Panc1 (cell line): ENCODE results near the gene HLCS. TPM values are rescaled to one million over a fixed set of nuclear protein-coding genes. Genes with fewer than 3 reads are reported as not detected.

Experiments used
- ATAC-seq: fragments of 200-7000 bp; cut with Tn5 transposase; 2 replicates; pipeline ENCODE4 v1.9.1; 2020; ENCODE audit warnings: mild to moderate bottlenecking, moderate library complexity
- BruUV-seq: library from RNA; stranded (reverse); fragments of 400-500 nt; replicated peaks from 2 replicates; lab custom pipeline; 2021; lab: Mats Ljungman, UMichigan
- CTCF ChIA-PET: fragments of 300-600 bp; sonication (Branson Sonifier 250); formaldehyde crosslinking; loops from one replicate; lab custom pipeline; 2022; ENCODE audit warnings: antibody characterized with exemption; lab: Charles Lee
- POLR2A ChIA-PET: fragments of 300-600 bp; sonication (Branson Sonifier 250); formaldehyde crosslinking; loops from one replicate; lab custom pipeline; 2022; ENCODE audit warnings: antibody characterized with exemption; lab: Charles Lee
- DNase-seq: peaks from one replicate; pipeline ENCODE4 v3.0.0-alpha.2; 2010; ENCODE audit warnings: low read depth, low spot score
- H3K27ac ChIP-seq: 2 replicates; pipeline ENCODE4 v1.5.1; 2011; ENCODE audit warnings: mild to moderate bottlenecking, low read length, inconsistent platforms
- H3K27me3 ChIP-seq: fragments of 200-500 bp; sonication (Bioruptor generic); 2 replicates; pipeline ENCODE4 v1.6.0; 2014; ENCODE audit warnings: low read length, inconsistent platforms; ENCODE audit not compliant: control insufficient read depth, insufficient read depth
- H3K36me3 ChIP-seq: fragments of 200-500 bp; sonication (Bioruptor generic); 2 replicates; pipeline ENCODE4 v1.5.1; 2014; ENCODE audit warnings: inconsistent platforms, mild to moderate bottlenecking, low read length, moderate library complexity; ENCODE audit not compliant: control insufficient read depth, insufficient read depth
- H3K4me1 ChIP-seq: 2 replicates; pipeline ENCODE4 v1.5.1; 2011; ENCODE audit warnings: inconsistent platforms, mild to moderate bottlenecking, low read length, moderate library complexity; ENCODE audit not compliant: control insufficient read depth, insufficient read depth
- H3K4me3 ChIP-seq, 2 experiments: 2 replicates each; pipeline ENCODE4 v1.5.1; 2011 to 2012; ENCODE audit warnings: low read depth in 2 of 2, low read length in 2 of 2, mild to moderate bottlenecking in 2 of 2, inconsistent platforms in 1 of 2, moderate library complexity in 1 of 2
- H3K9me3 ChIP-seq: fragments of 200-500 bp; sonication (Bioruptor generic); 2 replicates; pipeline ENCODE4 v1.5.1; 2014; ENCODE audit warnings: low read depth, mild to moderate bottlenecking, inconsistent platforms, low read length, moderate library complexity; ENCODE audit not compliant: control insufficient read depth, insufficient read depth
- POLR2AphosphoS5 ChIP-seq: IDR thresholded peaks from 2 replicates; pipeline ENCODE4 v1.6.1; 2012; ENCODE audit warnings: mild to moderate bottlenecking, low read depth, low read length, moderate library complexity
- SIN3A ChIP-seq: IDR thresholded peaks from 2 replicates; pipeline ENCODE4 v1.6.1; 2012; ENCODE audit warnings: low read depth, mild to moderate bottlenecking, low read length, moderate library complexity, borderline replicate concordance; ENCODE audit not compliant: insufficient read depth
- TCF7L2 ChIP-seq: IDR thresholded peaks from 2 replicates; pipeline ENCODE4 v1.6.1; 2011; ENCODE audit warnings: mild to moderate bottlenecking, low read depth, low read length, inconsistent platforms
- in situ Hi-C: cut with HindIII; loops from 2 replicates; pipeline ENCODE4 v1.10.0; 2016; ENCODE audit warnings: low sequenced_read_pairs, low pct_unique_long_range_greater_than_20kb
- intact Hi-C: fragments of 100-400 bp; cut with micrococcal nuclease; formaldehyde crosslinking; loops from one replicate; pipeline ENCODE4 v1.10.0; 2022; ENCODE audit not compliant: unreplicated experiment
- total RNA-seq: library from RNA; stranded (reverse); gene quantifications from one replicate; pipeline ENCODE4 v1.2.1, GENCODE V29; 2021; ENCODE audit not compliant: unreplicated experiment
- TF ChIP-seq, protein P1 (sequence below), 2 experiments: IDR thresholded peaks; 2 replicates each; pipeline ENCODE4 v1.6.1; 2011 to 2012; ENCODE audit warnings: low read depth in 2 of 2, control low read depth in 1 of 2, low read length in 1 of 2, mild to moderate bottlenecking in 1 of 2, moderate library complexity in 1 of 2; ENCODE audit not compliant: insufficient read depth in 1 of 2
- TF ChIP-seq, protein P2 (sequence below): fragments of 450-650 bp; IDR thresholded peaks from 2 replicates; pipeline ENCODE4 v1.5.1; 2017; ENCODE audit warnings: mild to moderate bottlenecking

Gene HLCS
- total RNA-seq, 1 experiment from 2014 or later: 15.3 TPM

DNA sequence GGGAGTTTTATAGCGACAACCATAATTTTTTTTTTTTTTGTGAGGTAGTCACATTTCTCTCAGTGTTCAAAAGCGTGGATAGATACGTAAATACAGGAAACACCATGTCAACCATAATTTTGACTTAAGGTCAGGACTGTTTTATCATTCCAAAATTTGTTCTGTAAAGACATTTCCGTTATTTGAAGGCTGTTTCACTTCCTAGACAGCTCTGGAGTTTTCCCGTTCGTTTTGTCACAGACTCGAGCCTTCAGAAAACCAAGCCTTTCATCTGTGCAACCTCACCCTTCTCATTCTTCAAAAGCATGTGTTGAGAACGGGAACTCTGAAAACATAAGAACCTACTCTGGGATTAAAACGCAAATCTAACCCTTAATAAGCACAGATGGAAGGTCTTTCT lies 249.6 kb downstream of the HLCS start:
- DNase-seq (no peak), ATAC-seq (no peak)
- POLR2A ChIA-PET: no interaction called here
- no peaks in the 10 kb centered on the region for H3K36me3 ChIP-seq
- no peak overlapping the region for H3K4me3 ChIP-seq
- in situ Hi-C loops: no loop called here
- TF ChIP-seq, protein P1, sequence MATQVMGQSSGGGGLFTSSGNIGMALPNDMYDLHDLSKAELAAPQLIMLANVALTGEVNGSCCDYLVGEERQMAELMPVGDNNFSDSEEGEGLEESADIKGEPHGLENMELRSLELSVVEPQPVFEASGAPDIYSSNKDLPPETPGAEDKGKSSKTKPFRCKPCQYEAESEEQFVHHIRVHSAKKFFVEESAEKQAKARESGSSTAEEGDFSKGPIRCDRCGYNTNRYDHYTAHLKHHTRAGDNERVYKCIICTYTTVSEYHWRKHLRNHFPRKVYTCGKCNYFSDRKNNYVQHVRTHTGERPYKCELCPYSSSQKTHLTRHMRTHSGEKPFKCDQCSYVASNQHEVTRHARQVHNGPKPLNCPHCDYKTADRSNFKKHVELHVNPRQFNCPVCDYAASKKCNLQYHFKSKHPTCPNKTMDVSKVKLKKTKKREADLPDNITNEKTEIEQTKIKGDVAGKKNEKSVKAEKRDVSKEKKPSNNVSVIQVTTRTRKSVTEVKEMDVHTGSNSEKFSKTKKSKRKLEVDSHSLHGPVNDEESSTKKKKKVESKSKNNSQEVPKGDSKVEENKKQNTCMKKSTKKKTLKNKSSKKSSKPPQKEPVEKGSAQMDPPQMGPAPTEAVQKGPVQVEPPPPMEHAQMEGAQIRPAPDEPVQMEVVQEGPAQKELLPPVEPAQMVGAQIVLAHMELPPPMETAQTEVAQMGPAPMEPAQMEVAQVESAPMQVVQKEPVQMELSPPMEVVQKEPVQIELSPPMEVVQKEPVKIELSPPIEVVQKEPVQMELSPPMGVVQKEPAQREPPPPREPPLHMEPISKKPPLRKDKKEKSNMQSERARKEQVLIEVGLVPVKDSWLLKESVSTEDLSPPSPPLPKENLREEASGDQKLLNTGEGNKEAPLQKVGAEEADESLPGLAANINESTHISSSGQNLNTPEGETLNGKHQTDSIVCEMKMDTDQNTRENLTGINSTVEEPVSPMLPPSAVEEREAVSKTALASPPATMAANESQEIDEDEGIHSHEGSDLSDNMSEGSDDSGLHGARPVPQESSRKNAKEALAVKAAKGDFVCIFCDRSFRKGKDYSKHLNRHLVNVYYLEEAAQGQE (IDR thresholded peaks at IDR 0.05; ENCODE audit: insufficient read depth in 1 of 2, low read depth in 2 of 2, low read length in 1 of 2): no peak
- TF ChIP-seq, protein P2, sequence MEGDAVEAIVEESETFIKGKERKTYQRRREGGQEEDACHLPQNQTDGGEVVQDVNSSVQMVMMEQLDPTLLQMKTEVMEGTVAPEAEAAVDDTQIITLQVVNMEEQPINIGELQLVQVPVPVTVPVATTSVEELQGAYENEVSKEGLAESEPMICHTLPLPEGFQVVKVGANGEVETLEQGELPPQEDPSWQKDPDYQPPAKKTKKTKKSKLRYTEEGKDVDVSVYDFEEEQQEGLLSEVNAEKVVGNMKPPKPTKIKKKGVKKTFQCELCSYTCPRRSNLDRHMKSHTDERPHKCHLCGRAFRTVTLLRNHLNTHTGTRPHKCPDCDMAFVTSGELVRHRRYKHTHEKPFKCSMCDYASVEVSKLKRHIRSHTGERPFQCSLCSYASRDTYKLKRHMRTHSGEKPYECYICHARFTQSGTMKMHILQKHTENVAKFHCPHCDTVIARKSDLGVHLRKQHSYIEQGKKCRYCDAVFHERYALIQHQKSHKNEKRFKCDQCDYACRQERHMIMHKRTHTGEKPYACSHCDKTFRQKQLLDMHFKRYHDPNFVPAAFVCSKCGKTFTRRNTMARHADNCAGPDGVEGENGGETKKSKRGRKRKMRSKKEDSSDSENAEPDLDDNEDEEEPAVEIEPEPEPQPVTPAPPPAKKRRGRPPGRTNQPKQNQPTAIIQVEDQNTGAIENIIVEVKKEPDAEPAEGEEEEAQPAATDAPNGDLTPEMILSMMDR: no peak
- TF ChIP-seq TCF7L2 (no peak), SIN3A (no peak), POLR2AphosphoS5 (no peak)
- intact Hi-C loops: no loop called here
- H3K27me3 ChIP-seq: no peaks in the 10 kb centered on the region
- no TSS peak for BruUV-seq
- no peak overlapping the region for H3K27ac ChIP-seq
- no peaks in the 10 kb centered on the region for H3K4me1 ChIP-seq
- H3K9me3 ChIP-seq: no peaks in the 10 kb centered on the region
- CTCF ChIA-PET: no interaction called here

DNA sequence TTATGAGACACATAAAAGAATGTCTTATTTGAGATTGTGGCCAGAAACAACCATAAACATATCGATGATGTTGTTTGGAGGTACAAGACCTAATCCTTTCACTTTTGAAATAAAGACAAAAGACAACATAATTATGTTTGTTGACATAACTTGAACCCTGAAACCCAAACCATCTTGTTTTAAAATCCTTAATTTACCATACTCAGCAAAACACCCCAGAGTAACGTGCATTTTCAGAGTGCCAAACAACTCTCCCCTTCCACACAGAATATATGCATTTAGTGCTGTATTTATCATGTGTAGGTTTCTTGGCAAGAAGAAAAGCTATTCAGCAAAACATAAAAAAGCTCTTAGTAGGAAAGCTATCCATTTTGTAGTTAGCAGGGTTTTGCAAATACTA lies 250.1 kb downstream of the HLCS start:
- Histone ChIP-seq H3K4me1 (no peaks in the 10 kb centered on the region), H3K27me3 (no peaks in the 10 kb centered on the region), H3K9me3 (no peaks in the 10 kb centered on the region), H3K36me3 (no peaks in the 10 kb centered on the region), H3K4me3 (no peak overlapping the region), H3K27ac (no peak overlapping the region)
- DNase-seq (no peak), ATAC-seq (no peak)
- POLR2A ChIA-PET: no interaction called here
- no TSS peak for BruUV-seq
- CTCF ChIA-PET: no interaction called here
- in situ Hi-C loops: no loop called here
- intact Hi-C loops: no loop called here
- TF ChIP-seq TCF7L2 (no peak), POLR2AphosphoS5 (no peak)
- TF ChIP-seq, protein P1 (IDR thresholded peaks at IDR 0.05; ENCODE audit: insufficient read depth in 1 of 2, low read depth in 2 of 2, low read length in 1 of 2): no peak
